NB4 (cell line): ENCODE measurements around the gene SSC5D.
"Not testable (repeated sequence)": the region's sequence is repeated elsewhere in the genome, so short reads cannot be mapped to it uniquely, and the experiment has no call there.

Source experiments
- DNase-seq: peaks from one replicate; pipeline ENCODE4 v3.0.0; 2010; ENCODE audit warnings: low read depth
- H3K4me3 ChIP-seq: one replicate; pipeline ENCODE4 v1.5.1; 2011; ENCODE audit warnings: mild to moderate bottlenecking, low read depth, low read length, moderate library complexity
- CTCF ChIP-seq: IDR thresholded peaks from one replicate; pipeline ENCODE4 v1.5.1; 2012; ENCODE audit warnings: low read depth, low read length
- MAX ChIP-seq: IDR thresholded peaks from 2 replicates; pipeline ENCODE4 v1.6.1; 2011; ENCODE audit warnings: low read depth, low read length
- MYC ChIP-seq: IDR thresholded peaks from 2 replicates; pipeline ENCODE4 v1.6.1; 2011; ENCODE audit warnings: low read depth, low read length
- POLR2A ChIP-seq: IDR thresholded peaks from 2 replicates; pipeline ENCODE4 v1.6.1; 2011; ENCODE audit warnings: mild to moderate bottlenecking; ENCODE audit not compliant: insufficient read length; ENCODE audit errors: extremely low read depth

SSC5D gene

GRCh38 chr19:55530996-55531395 is 42.8 kb downstream of the SSC5D start:
- TF ChIP-seq MYC (no peak), CTCF (no peak), POLR2A (no peak), MAX (no peak)
- no peak overlapping the region for H3K4me3 ChIP-seq
- DNase-seq: no peak

GRCh38 chr19:55534280-55534679 is 46.0 kb downstream of the SSC5D start:
- DNase-seq, H3K4me3 ChIP-seq: not testable (repeated sequence)

GRCh38 chr19:55535173-55535964 is 47.1 kb downstream of the SSC5D start:
- H3K4me3 ChIP-seq: no peak overlapping the region
- DNase-seq: no peak
- TF ChIP-seq MAX (no peak), CTCF (no peak), POLR2A (no peak), MYC (no peak)

GRCh38 chr19:55535965-55536350 is 47.7 kb downstream of the SSC5D start:
- no peak for TF ChIP-seq MYC
- no peak for TF ChIP-seq CTCF
- TF ChIP-seq POLR2A: no peak
- no peak for TF ChIP-seq MAX
- no peak for DNase-seq
- no peak overlapping the region for H3K4me3 ChIP-seq

- no peak for DNase-seq
- no peak for TF ChIP-seq CTCF
- no peak for TF ChIP-seq POLR2A
- TF ChIP-seq MAX: no peak
- no peak for TF ChIP-seq MYC
- no peak overlapping the region for H3K4me3 ChIP-seq
Observed at GRCh38 chr19:55536366-55536765, 48.1 kb downstream of the SSC5D start.

GRCh38 chr19:55536951-55537740 is 48.9 kb downstream of the SSC5D start, which contains the start of gene SBK2:
TSS of gene SBK2 (minus strand) at chr19:55537133. CDS start at chr19:55536294, 839 bp downstream.
- DNase-seq: peak; percentile 14
- TF ChIP-seq MAX (no peak), POLR2A (no peak), CTCF (no peak), MYC (no peak)
- no peak within 1 kb of the TSS for H3K4me3 ChIP-seq
